Endothelial cell of umbilical vein (primary cell): ENCODE results near the gene LRRC52. TPM values are rescaled to one million over a fixed set of nuclear protein-coding genes. Genes with fewer than 3 reads are reported as not detected.

Source experiments
- BruUV-seq: library from RNA; stranded (reverse); fragments of 400-500 nt; replicated peaks from 2 replicates; lab custom pipeline; 2021; lab: Mats Ljungman, UMichigan
- CTCF ChIA-PET: fragments of 300-600, 350-600 bp; sonication (Branson Sonifier 250); formaldehyde crosslinking; loops from one replicate; lab custom pipeline; 2021; ENCODE audit warnings: antibody characterized with exemption, inconsistent platforms; lab: Charles Lee
- POLR2A ChIA-PET: fragments of 300-600, 350-600 bp; sonication (Branson Sonifier 250); formaldehyde crosslinking; loops from one replicate; lab custom pipeline; 2021; ENCODE audit warnings: antibody characterized with exemption, inconsistent platforms; lab: Charles Lee
- DNase-seq: peaks from one replicate; pipeline ENCODE4 v3.0.0-alpha.2; 2011; ENCODE audit warnings: low read depth, low spot score
- FAIRE-seq: peaks from 2 replicates; lab custom pipeline; 2011; peaks lifted over from hg19 to GRCh38; lab: Jason Lieb, UNC
- H2AFZ ChIP-seq: 2 replicates; pipeline ENCODE4 v1.6.0; 2012; ENCODE audit warnings: low read depth, low read length, control low read depth, inconsistent platforms
- H3K27ac ChIP-seq: 2 replicates; pipeline ENCODE4 v1.5.1; 2011; ENCODE audit warnings: low read depth, mild to moderate bottlenecking, control low read depth, low read length, moderate library complexity; ENCODE audit not compliant: insufficient read depth
- H3K27me3 ChIP-seq, 2 experiments: 2 replicates each; pipeline versions ENCODE4 v1.6.0 to v1.6.1; 2011; ENCODE audit warnings: low read length in 2 of 2, mixed read lengths in 1 of 2; ENCODE audit not compliant: control insufficient read depth in 2 of 2, insufficient read depth in 2 of 2
- H3K36me3 ChIP-seq, 2 experiments: 2 replicates in 1 of 2; 3 replicates in 1 of 2; pipeline ENCODE4 v1.5.1; 2011; ENCODE audit warnings: low read length in 2 of 2, mild to moderate bottlenecking in 1 of 2, moderate library complexity in 1 of 2; ENCODE audit not compliant: control insufficient read depth in 2 of 2, insufficient read depth in 2 of 2; ENCODE audit errors: extremely low read depth in 1 of 2
- H3K4me1 ChIP-seq: 3 replicates; pipeline ENCODE4 v1.5.1; 2011; ENCODE audit warnings: mild to moderate bottlenecking, low read length; ENCODE audit not compliant: control insufficient read depth, insufficient read depth; ENCODE audit errors: extremely low read depth
- H3K4me2 ChIP-seq: 2 replicates; pipeline ENCODE4 v1.6.1; 2011; ENCODE audit warnings: low read length, control low read depth, mixed read lengths; ENCODE audit not compliant: insufficient read depth
- H3K4me3 ChIP-seq, 3 experiments: fragments of 200-600 bp in 1 of 3; sonication (generic), shearing (Covaris generic) in 1 of 3; replicated peaks in 1 of 3; 2 replicates each; pipeline ENCODE4 v1.5.1; 2011 to 2016; ENCODE audit warnings: control low read depth in 3 of 3, low read length in 3 of 3, mild to moderate bottlenecking in 2 of 3, inconsistent platforms in 1 of 3, low read depth in 1 of 3, moderate library complexity in 1 of 3; ENCODE audit not compliant: insufficient read depth in 1 of 3
- H3K79me2 ChIP-seq: 2 replicates; pipeline ENCODE4 v1.6.0; 2012; ENCODE audit warnings: low read length, inconsistent platforms; ENCODE audit not compliant: control insufficient read depth, insufficient read depth
- H3K9ac ChIP-seq: replicated peaks from 2 replicates; pipeline ENCODE3; 2011; ENCODE audit warnings: low read length, control low read depth; ENCODE audit not compliant: insufficient read depth; ENCODE audit errors: extremely low read depth
- H3K9me1 ChIP-seq: replicated peaks from 3 replicates; pipeline ENCODE4 v1.6.0; 2011; ENCODE audit warnings: mild to moderate bottlenecking, low read length; ENCODE audit not compliant: control insufficient read depth, insufficient read depth; ENCODE audit errors: extremely low read depth
- H3K9me3 ChIP-seq: replicated peaks from 2 replicates; pipeline ENCODE4 v1.5.1; 2012; ENCODE audit warnings: low read length, inconsistent platforms; ENCODE audit not compliant: control insufficient read depth, insufficient read depth
- H4K20me1 ChIP-seq: replicated peaks from 2 replicates; pipeline ENCODE3; 2011; ENCODE audit warnings: mild to moderate bottlenecking, low read length; ENCODE audit not compliant: control insufficient read depth, insufficient read depth; ENCODE audit errors: extremely low read depth
- EZH2 ChIP-seq: IDR thresholded peaks from 2 replicates; pipeline ENCODE4 v1.6.1; 2012; ENCODE audit warnings: borderline replicate concordance, low read depth, mild to moderate bottlenecking, moderate library complexity, low read length, inconsistent platforms; ENCODE audit not compliant: severe bottlenecking
- FOS ChIP-seq: IDR thresholded peaks from 2 replicates; pipeline ENCODE4 v1.6.1; 2011; ENCODE audit warnings: mild to moderate bottlenecking, low read length, moderate library complexity, borderline replicate concordance; ENCODE audit not compliant: insufficient read depth
- GATA2 ChIP-seq: IDR thresholded peaks from 2 replicates; pipeline ENCODE4 v1.7.0; 2011; ENCODE audit warnings: low read depth, mild to moderate bottlenecking, moderate library complexity, mixed read lengths, low read length; ENCODE audit not compliant: insufficient read length, insufficient read depth
- JUN ChIP-seq: IDR thresholded peaks from 2 replicates; pipeline ENCODE4 v1.6.1; 2011; ENCODE audit warnings: borderline replicate concordance, low read depth; ENCODE audit not compliant: insufficient read length, insufficient read depth
- MYC ChIP-seq: IDR thresholded peaks from one replicate; pipeline ENCODE4 v1.6.1; 2011; ENCODE audit warnings: mild to moderate bottlenecking, low read depth, low read length
- POLR2A ChIP-seq: IDR thresholded peaks from 2 replicates; pipeline ENCODE4 v1.6.1; 2012; ENCODE audit warnings: low read depth, mild to moderate bottlenecking, control low read depth, low read length
- POLR2AphosphoS5 ChIP-seq: IDR thresholded peaks from 2 replicates; pipeline ENCODE4 v1.6.1; 2012; ENCODE audit warnings: low read depth, mild to moderate bottlenecking, control low read depth, low read length, moderate library complexity; ENCODE audit not compliant: insufficient read depth
- dilution Hi-C: fragments of 300-500 bp; cut with MboI; formaldehyde crosslinking; loops from one replicate; pipeline ENCODE4 v1.15.0; 2019; ENCODE audit warnings: low sequenced_read_pairs; ENCODE audit not compliant: extremely low pct_ligation_motif_present
- intact Hi-C: fragments of 100-400 bp; cut with micrococcal nuclease; formaldehyde crosslinking; loops from one replicate; pipeline ENCODE4 v1.10.0; 2022
- polyA plus RNA-seq, 4 experiments: library from polyadenylated mRNA; depleted of rRNA in 3 of 4; stranded (reverse) in 3 of 4; unstranded in 1 of 4; fragments of >200 nt; gene quantifications; 2 replicates each; pipeline versions ENCODE4 v1.2.1 to v1.2.3, GENCODE V29; 2011 to 2012; ENCODE audit warnings: missing spikeins in 1 of 4
- total RNA-seq: library from RNA; stranded (reverse); gene quantifications from 2 replicates; pipeline ENCODE4 v1.2.3, GENCODE V29; 2021
- TF ChIP-seq, protein P1 (sequence below): IDR thresholded peaks from 2 replicates; pipeline ENCODE4 v1.6.1; 2011; ENCODE audit not compliant: insufficient read depth, insufficient read length
- TF ChIP-seq, protein P2 (sequence below), 2 donors: IDR thresholded peaks; 1 replicate in 1 of 2; 2 replicates in 1 of 2; pipeline ENCODE4 v1.5.1; 2011; ENCODE audit warnings: low read length in 2 of 2, mild to moderate bottlenecking in 2 of 2, moderate library complexity in 2 of 2, control low read depth in 1 of 2, inconsistent platforms in 1 of 2, low read depth in 1 of 2; ENCODE audit not compliant: insufficient read depth in 1 of 2; ENCODE audit errors: extremely low read depth in 1 of 2

The LRRC52 gene
- total and polyA plus RNA-seq, 2 donors (not counting 3 experiments of a cell fraction or from before 2014, with no cell fraction given) = not detected

DNA sequence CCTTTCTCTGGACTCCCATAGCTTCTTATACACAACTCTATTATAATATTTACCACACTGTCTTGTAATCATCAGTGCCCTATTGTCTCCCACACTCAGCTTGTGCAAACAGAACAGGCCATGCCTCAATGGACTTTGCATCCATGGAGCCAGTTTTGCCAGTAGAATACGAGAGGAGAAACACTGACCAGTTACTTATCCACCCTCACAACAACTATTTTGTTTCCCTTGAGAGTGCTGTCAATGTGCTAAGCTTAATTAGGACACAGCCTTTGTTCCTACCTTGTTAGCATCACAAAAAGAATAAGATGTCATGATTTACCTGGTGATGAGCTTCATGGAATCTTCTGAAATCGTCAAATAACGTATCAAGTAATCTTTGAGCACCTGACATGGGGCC lies 18.1 kb upstream of the LRRC52 start:
- H3K79me2 ChIP-seq = no peaks in the 10 kb centered on the region
- CTCF ChIA-PET = interaction anchor here (1.8 kb wide), 1 partner anchor 9 kb away, joined by 4 read pairs; no protein-coding TSS in a partner anchor
- no peak overlapping the region for H2AFZ ChIP-seq
- H3K36me3 ChIP-seq = no peaks in the 10 kb centered on the region
- H4K20me1 ChIP-seq = no peaks in the 10 kb centered on the region
- H3K4me2 ChIP-seq = no peak overlapping the region
- TF ChIP-seq EZH2 (no peak), POLR2AphosphoS5 (no peak), POLR2A (no peak), FOS (no peak), GATA2 (no peak), MYC (no peak), JUN (no peak)
- TF ChIP-seq, protein P1, sequence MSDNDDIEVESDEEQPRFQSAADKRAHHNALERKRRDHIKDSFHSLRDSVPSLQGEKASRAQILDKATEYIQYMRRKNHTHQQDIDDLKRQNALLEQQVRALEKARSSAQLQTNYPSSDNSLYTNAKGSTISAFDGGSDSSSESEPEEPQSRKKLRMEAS = no peak
- TF ChIP-seq, protein P2, sequence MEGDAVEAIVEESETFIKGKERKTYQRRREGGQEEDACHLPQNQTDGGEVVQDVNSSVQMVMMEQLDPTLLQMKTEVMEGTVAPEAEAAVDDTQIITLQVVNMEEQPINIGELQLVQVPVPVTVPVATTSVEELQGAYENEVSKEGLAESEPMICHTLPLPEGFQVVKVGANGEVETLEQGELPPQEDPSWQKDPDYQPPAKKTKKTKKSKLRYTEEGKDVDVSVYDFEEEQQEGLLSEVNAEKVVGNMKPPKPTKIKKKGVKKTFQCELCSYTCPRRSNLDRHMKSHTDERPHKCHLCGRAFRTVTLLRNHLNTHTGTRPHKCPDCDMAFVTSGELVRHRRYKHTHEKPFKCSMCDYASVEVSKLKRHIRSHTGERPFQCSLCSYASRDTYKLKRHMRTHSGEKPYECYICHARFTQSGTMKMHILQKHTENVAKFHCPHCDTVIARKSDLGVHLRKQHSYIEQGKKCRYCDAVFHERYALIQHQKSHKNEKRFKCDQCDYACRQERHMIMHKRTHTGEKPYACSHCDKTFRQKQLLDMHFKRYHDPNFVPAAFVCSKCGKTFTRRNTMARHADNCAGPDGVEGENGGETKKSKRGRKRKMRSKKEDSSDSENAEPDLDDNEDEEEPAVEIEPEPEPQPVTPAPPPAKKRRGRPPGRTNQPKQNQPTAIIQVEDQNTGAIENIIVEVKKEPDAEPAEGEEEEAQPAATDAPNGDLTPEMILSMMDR (IDR thresholded peaks at IDR 0.05; ENCODE audit: extremely low read depth in 1 of 2, insufficient read depth in 1 of 2, low read depth in 1 of 2, low read length in 2 of 2) = no peak
- H3K27me3 ChIP-seq = no peaks in the 10 kb centered on the region
- H3K27ac ChIP-seq = no peak overlapping the region
- dilution Hi-C loops (no loop called here), intact Hi-C loops (no loop called here)
- no TSS peak for BruUV-seq
- no peak overlapping the region for H3K9ac ChIP-seq
- H3K4me1 ChIP-seq = no peaks in the 10 kb centered on the region
- no peaks in the 10 kb centered on the region for H3K9me3 ChIP-seq
- FAIRE-seq = no peak
- no peak for DNase-seq
- POLR2A ChIA-PET = no interaction called here
- H3K9me1 ChIP-seq = no peaks in the 10 kb centered on the region
- no peak overlapping the region for H3K4me3 ChIP-seq
